Kidney capillary endothelial cell (primary cell): ENCODE measurements around the gene SMARCB1.

Source experiments
- DNase-seq: peaks from one replicate; pipeline ENCODE4 v3.0.0-alpha.2; 2018; ENCODE audit warnings: low spot score

SMARCB1 gene

DNA sequence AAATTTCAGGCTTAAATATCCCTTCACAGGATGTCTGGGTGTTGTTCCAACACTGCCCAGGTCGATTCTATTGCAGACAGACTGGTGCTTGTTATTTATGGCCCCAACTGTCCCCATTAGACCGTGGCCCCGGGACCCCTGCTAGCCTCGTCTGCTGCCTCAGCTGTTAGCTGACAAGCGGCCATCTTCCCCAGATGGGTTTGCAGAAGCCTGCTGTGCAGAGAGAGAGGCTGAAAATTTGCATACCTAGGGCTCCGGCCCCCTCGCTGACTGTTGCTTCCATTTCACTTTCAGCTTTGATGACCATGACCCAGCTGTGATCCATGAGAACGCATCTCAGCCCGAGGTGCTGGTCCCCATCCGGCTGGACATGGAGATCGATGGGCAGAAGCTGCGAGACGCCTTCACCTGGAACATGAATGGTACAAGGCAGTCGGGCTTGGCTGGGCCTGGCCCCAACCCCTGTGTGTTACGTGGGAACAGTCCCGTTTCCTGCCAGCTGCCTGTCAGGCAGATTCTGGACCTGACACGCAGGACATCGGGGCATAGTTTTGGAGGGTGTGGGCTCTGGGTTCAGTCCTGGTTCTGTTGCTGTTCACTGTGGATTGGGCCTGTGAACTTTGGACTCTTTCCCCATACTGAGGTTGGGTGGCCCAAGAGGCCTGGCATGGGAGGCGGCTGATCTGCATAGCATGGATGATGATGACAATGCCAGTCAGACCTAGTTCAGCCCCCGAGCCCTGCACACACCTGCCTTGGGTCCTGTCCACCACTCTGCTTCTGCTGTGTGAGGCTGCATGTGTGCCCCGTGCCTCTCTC is 16.4 kb downstream of the SMARCB1 start:
- DNase-seq: no peak

DNA sequence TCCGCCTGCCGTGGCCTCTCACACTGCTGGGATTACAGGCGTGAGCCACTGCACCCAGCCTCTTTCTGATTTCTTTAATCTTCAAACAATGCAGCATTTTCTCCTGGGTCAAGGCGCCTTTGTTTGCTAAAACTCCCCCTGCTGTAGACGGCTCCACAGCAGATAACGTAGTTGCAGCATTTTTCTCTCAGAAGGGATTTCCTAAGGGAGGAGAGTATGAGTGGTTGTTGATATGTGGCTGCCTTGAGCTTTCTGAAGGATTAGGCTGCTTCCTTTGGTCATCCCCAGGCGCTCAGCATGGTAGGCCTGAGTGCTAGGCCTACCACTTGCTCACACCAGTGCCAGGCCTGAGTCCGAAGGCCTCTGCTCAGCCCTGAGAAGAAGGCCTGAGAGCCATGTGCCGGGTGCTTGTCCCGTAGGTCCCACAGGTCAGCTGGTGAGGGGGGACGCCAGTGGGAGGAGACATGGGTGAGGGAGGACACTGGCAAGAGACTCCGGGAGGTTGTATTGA is 18.1 kb downstream of the SMARCB1 start:
- no peak for DNase-seq

DNA sequence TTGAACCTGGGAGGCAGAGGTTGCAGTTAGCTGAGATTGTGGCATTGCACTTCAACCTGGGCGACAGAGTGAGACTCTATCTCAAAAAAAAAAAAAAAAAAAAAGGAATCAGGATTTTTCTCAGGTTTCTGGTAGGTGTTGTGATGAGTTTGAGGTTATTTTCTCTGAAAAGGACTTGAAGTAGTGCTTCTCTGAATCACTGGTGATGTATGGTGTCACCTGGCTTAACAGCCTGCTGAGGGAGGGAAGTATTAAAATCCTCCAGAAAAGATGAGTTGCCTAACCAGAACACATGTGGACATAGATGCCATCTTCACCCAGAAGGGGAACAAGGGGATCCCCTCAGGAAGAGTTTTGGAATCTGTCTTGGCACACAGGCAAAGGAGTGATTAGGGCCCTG is 20.1 kb downstream of the SMARCB1 start:
- DNase-seq: no peak

DNA sequence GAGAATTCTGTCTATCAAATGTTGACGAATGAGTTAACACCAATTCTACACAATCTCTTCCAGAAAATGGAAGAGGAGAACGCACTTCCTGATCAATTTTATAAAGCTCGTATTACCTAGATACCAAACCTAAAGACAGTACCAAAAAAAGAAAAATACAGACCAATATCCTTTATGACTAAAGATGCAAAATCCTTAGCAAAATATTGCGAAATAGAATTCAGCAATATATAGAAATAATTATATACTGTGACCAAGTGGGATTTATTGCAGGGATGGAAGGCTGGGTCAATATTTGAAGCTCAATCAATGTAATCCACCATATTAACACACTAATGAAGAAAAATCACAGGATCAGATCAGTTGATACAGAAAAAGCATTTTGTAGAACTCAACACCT is 25.6 kb downstream of the SMARCB1 start:
- no peak for DNase-seq

DNA sequence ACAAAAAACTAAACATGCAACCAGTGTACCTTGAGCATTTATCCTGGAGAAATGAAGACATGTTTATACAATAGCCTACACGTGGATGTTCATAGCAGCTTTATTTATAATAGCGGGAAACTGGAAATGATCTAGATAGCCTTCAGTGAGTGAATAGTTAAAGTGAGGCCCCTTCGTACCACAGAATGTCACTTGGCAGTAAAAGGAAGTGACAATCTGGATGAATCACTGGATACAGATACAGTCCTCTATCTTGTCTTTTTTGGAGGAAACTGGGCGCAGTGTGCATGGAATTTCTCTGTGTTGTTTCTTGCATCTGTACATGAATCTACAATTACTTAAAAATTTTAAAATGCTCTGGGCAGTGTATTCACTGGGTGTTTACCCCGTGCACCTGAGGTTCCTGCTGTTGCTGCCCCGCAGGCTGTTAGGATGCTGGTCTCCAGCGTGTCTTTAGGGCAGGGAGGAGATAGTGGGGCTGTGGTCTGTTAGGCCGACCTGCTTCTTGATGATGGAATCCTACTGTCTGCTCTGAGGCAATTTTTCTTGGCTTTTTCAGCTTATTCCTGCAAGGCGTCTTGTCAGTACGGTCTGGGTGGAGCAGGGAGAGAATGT is 28.9 kb downstream of the SMARCB1 start:
- DNase-seq: no peak

DNA sequence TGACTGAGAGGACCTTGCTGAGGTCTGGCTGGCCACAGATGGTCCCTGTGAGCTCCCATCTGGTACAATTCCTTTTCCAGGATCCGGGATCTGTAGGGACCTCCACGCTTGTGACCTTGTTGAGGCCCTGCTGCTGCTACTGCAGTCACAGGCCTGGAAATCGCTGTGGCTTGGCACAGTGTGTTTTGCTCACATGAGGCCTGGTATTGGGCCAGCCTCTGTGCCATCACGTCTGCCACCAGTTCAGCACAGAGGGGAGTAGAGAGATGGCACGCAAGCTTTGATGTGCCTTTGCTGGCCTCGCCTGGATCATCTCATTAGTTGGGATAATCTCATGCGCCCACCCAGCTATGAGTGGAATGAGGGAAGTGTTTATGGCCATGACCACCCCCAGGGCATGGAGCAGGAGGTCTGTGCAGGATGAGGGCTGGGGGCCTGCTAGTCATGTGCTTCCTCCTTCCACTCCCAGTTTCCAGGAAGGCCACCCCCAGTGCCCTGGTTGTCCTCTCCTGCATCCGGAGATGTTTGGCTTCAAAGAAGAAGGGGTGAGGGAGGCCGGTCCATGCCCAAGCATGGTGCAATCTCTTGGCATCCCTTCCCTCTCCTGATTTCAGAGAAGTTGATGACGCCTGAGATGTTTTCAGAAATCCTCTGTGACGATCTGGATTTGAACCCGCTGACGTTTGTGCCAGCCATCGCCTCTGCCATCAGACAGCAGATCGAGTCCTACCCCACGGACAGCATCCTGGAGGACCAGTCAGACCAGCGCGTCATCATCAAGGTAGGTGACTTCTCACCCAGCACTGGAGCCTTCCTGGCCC is 29.6 kb downstream of the SMARCB1 start:
- no peak for DNase-seq

DNA sequence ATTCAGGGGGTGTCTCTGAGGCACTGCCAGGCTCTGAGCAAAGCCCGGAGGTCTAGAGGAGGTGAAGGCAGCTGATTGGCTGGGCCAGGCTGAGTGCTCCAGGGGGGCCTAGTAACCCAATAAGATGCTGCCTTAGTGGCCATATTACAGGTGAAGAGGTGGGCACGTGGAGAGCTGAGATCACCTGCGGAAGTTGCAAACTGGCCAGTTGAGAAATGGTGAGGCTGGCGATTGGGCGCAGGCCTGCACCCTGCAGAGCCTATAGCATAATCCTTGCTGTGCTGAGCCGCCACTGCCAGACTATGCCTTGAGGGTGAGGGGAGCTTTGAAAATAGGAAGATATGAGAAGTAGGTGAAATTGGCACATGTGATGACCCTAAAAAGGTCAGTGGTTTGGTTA is 30.4 kb downstream of the SMARCB1 start:
- DNase-seq: no peak

DNA sequence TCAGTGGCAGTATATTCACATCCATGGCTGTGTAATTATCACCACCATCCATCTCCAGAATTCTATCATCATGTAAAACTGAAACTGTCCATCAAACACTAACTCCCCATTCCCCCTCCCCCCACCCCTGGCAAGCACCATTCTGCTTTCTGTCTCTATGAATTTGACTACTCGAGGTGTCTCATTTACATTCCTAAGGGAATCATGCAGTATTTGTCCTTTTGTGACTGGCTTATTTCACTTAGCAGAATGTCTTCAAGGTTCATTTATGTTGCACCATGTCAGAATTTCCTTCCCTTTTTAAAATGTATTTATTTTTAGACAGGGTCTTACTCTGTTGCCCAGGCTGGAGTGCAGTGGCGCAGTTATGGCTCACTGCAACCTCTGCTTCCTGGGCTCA is 31.8 kb downstream of the SMARCB1 start:
- no peak for DNase-seq

DNA sequence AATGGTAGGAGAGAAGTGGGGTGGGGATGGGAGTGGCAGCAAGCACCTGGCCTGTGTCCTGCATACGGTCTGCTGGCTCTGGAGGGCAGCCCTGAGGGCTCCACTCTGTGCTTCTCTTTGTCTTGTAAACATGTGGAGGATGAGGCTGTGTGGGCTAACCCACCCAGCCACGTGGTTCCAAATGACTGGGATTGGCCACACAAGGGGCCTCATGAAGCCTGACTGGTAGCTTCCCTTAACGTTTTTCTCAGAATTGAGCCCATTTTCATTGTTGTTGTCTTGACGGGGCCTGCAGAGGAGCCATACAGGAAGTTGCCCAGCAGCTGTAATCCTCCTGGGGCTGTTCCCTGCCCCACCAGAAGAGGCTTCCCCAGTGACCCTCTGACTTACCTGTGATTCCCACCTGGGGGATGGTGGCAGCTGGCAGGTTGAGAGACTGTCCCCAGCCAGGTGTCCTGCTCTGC is 34.0 kb downstream of the SMARCB1 start:
- DNase-seq: no peak

DNA sequence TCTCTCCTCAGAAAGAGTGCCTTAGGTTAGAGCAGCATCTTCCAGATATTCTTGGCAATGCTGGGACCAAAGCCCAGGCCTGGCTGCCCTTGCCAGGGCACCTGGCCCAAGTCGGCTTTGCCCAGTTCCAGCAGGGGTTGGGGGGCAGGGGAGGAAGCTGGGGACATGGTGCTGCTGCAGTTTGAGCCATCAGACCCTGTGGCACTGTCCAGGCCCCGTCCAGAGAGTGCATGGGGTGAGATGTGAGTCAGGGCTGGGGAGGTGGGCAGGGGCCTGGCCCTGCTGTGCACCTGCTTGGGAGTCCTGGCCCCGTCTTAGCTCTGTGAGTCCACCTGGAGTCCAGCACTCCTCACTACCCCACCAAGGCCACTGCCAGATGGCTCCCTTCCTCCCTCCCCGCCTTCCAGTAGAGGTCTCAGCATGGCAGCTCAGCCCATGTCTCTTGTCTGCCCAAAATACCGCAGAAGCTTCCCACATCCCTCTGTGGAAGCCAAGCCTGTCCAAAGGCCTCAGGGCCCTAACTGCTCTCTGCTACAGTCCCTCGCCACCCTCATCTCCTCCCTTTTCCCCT is 35.4 kb downstream of the SMARCB1 start:
- no peak for DNase-seq

DNA sequence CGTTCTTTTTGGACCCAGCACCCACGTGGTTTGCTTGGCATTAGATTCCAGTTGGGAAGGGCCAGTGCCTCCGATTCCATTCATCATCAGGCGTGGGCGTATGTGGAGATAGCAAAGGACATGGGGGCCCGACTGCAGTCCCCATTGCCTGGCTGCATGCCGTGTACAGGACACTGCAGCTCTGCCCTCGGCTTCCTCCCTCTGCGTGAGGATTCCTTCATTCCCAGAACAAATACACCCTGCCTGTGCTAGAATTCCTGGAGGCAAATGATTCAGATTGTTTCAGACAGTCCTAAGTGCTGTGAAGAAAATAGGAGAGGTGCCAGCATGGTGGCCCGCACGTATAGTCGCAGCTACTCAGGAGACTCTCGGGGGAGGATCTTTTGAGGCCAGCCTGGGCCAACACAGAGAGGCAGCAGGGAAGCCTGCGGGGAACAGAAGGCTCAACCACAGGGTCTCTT is 36.6 kb downstream of the SMARCB1 start:
- DNase-seq: no peak

DNA sequence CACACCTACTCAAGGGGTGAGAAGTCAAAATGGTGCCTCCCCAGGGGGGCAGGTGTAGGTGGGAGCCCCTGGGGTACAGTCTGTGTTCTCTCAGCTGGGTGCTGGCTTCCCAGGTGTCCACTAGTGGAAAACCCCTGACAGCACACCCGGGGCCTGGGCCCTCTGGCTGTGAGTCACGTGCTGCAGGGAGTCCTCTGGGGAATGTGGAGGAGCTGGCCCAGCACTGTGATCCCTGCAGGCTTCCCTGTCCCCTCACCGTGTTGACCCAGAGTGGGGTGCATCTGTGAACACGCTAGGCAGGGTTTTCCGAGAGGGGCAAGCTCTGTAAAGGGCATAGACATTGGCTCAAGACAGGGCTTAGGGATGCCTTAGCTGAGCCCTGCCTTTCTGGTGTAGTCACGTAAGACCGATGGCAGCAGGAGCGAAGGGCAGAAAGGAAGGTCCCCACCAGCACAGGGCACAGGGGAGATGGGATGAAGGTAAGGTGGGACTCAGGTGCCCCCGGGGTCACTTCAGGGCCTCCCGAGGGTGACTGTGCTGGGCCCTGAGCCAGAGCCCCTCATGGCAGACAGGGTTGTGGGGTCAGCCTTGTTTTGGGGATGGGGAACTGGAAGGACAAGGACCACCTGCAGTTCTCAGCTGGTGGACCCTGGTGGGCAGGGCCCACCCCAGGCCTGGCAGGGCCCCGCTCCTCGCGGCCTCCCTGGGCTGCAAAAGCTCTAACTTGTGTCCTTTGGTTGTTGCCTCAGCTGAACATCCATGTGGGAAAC is 37.9 kb downstream of the SMARCB1 start:
- DNase-seq: no peak

DNA sequence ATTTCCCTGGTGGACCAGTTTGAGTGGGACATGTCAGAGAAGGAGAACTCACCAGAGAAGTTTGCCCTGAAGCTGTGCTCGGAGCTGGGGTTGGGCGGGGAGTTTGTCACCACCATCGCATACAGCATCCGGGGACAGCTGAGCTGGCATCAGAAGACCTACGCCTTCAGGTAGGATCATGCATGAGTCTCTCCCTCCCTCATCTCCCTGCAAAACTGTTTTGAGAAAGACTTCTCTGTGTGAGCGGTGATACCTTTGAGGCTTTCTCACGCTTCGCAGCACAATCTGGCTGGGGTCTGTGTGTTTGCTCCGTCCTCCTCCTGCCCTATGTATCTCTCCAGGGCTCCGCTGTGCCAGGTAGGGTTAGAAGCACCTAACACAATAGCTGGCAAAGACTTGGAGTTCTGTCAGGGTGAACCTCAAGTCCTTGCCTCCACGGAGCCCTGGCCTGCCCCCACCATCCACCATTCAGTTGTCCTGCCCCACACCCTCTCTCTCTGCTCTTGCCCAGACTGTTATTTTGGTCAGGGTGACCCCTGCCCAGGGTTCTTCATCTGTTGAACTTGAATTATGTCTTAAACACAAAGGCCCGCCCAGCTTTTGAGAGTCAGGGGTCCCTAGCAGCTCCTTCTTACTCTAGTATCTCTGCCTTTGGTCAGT is 38.6 kb downstream of the SMARCB1 start:
- no peak for DNase-seq

DNA sequence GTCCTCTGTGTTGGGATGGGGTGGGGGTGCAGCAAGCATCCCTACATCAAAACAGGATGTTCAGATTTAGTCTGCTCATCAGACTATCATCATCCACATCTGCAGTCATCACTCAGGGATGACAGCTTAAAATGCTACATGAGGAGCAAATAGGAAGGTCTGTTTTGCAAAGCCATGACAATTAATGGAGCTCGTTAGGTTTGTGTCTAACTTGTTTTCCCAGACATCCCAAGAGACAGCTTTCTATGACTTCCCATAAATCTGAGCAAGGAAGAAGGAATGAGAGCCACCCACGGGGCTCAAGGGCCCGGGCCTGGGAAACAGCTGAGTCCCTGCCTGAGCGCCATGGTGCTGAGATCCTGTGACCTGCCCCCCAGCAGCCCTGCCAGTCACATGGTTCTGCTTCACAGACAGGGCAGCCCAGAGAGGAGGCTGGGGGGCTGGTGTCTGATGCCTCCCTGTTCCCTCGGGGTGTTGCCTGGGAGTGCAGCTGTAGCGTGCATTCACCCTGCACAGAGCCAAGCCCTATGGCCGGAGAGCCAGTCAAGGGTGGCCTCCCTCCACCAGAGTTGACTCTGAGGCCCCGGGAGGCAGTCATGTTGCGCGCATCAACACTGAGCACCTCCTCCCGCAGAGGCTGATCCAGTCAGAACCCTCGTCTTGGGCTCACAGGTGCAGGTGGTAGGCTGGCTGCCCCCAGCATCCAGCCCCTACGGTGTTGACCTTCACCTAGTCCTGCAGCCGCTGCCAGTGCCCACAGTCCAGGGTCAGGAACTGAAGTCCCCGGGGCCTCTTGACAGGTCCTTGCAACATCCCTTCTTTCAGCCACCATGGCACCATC is 40.0 kb downstream of the SMARCB1 start:
- DNase-seq: no peak

DNA sequence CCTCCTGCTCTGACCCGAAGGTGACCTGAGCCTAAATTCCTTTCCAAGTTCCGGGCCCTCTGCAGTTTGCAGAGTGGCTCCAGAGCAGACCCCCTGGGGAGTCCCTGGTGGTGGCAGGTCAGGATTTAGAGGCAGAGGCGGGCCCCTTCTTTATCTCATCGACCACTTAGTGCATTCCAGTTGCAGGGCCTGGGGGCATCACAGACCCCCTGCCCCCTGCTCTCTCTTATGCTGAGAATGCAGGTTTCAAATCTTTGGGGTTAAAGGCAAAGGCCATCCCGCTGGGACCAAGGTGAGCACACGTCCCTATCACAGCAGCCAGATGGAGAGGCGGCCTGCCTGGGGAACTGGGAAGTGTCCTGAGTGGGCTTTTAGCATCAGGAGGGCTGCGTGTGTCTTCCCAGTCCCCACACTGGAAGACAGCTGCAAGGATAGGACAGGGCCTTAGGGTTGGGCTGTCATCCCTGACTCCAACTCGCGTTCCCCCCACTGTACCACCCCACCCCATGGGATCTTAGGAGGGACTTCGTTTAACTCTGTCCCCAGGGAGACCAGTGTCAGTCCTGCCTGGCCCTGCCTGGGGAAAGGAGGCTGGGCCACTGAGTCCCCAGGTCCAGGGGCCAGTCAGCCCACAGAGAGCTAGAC is 40.7 kb downstream of the SMARCB1 start:
- no peak for DNase-seq

DNA sequence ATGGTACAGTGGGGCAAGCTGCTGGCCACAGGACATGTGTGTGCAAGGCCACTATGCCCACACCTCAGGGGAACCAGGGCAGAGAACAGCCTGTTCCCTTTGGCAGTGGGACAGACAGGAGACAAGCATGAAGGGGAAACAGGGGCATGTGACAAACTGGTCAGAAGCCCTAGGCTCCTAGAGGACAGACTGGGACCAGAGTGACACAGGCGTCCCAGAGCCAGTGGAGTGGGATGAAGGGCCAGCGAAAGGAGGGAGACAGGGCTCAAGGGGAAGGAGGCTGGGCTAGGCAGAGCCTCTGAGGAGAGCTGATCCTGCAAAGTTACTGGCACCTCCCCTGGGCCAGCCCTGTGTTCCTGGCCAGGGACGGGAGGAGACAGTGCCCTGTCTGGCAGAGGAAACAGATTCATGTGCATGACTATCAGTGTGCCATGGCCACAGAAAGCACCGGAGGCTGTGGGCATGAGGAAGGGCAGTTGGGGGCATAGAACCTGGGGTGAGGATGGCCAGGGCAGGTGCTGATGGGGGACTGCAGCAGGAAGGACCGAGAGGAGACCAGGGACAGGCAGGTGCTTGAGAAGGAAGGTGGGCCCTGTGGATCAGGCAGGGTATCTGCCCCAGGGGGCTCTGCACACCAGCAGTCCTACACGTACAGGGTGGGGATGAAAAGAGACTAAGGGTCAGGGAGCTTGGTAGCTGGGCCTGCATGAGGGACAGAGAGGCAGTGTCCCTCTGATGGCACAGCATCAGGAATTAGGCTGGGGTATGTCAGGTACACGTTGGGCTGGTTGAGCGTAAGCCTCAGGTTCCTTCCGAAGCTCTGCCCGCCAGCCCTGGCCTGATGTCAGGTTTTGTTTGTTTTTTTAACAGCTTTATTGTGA is 42.3 kb downstream of the SMARCB1 start:
- no peak for DNase-seq

DNA sequence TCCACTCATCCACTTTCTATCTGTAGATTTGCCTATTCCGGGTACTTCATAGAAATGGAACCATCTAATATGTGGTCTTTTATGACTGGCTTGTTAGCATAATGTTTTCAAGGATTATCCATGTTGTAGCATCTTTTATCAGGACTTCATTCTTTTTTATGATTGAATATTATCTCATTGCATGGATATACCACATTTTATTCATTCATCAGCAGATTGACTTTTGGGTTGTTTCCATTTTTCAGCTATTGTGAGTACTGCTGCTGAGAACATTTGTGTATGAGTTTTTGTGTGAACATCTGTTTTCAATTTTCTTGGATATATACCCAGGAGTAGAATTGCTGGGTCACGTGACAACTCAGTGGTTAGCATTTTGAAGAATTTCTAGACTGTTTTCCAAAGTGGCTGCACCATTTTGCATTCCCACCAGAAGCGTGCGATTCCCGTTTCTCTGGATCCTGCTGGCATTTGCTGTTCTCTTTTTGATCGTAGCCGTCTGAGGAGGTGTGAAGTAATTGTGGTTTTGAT is 43.1 kb downstream of the SMARCB1 start:
- DNase-seq: no peak

DNA sequence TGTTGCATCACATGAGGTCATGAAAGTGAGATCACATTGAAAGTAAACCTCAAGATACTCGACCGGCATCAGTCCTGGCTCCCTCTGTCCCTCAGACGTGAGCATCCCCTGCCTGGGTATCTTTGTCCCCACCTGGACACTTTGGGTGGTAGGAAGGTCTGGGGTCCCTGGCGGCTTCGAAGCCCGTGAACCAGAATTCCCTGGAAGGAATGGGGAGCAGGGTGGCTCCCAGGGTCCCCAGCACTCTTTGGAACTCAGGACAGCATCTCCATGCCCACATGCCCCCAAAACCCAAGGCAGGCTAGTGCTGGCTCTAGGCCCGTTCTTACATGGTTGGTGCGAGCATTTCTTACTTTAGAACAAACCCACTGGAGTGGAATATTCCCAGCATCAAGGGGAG is 44.5 kb downstream of the SMARCB1 start:
- DNase-seq: no peak
